ENCODE measurements around the gene CAPN8. TPM values are rescaled to one million over a fixed set of nuclear protein-coding genes. Genes with fewer than 3 reads are reported as not detected.

Gene CAPN8
- total and polyA plus RNA-seq, 3 donors from 2014 or later = 1.4 to 4.3 (median 3.2) TPM

GRCh38 chr1:223549740-223550139 lies 115.8 kb downstream of the CAPN8 start:
- H3K9me3 ChIP-seq = no peaks in the 10 kb centered on the region
- H3K36me3 ChIP-seq (ENCODE audit: low read depth, missing control alignments) = no peaks in the 10 kb centered on the region
- no peaks in the 10 kb centered on the region for H3K27me3 ChIP-seq
- no peaks in the 10 kb centered on the region for H3K4me1 ChIP-seq
- intact Hi-C loops (cut with DNase I; ENCODE audit: low total_unique reads) = no loop called here
- H3K4me3 ChIP-seq = no peak overlapping the region
- no peak overlapping the region for H3K27ac ChIP-seq
- 79% methylated on average over 1 of the region's 1 CpG for WGBS, 2 donors
- DNase-seq = no peak
- TF ChIP-seq CTCF (IDR thresholded peaks at IDR 0.05) (no peak), POLR2A (IDR thresholded peaks at IDR 0.05) (no peak)

GRCh38 chr1:223547316-223548114 lies 118.0 kb downstream of the CAPN8 start:
- 80 to 85% methylated on average over 7 of the region's 7 CpGs for WGBS, 2 donors
- no peak overlapping the region for H3K4me3 ChIP-seq

GRCh38 chr1:223545343-223545742 lies 120.2 kb downstream of the CAPN8 start:
- Histone ChIP-seq H3K4me1 (no peaks in the 10 kb centered on the region), H3K36me3 (ENCODE audit: low read depth, missing control alignments) (no peaks in the 10 kb centered on the region), H3K27me3 (no peaks in the 10 kb centered on the region), H3K27ac (no peak overlapping the region), H3K9me3 (no peaks in the 10 kb centered on the region), H3K4me3 (no peak overlapping the region)
- TF ChIP-seq CTCF (IDR thresholded peaks at IDR 0.05) = no peak
- TF ChIP-seq POLR2A (IDR thresholded peaks at IDR 0.05) = no peak
- intact Hi-C loops (cut with DNase I; ENCODE audit: low total_unique reads) = no loop called here
- 91 to 92% methylated on average over 4 of the region's 4 CpGs for WGBS, 2 donors
- no peak for DNase-seq

More at GRCh38 chr1:223547316-223548114, 118.0 kb downstream of the CAPN8 start:
- Histone ChIP-seq H3K27ac (no peak overlapping the region), H3K36me3 (ENCODE audit: low read depth, missing control alignments) (no peaks in the 10 kb centered on the region), H3K4me1 (no peaks in the 10 kb centered on the region), H3K27me3 (no peaks in the 10 kb centered on the region), H3K9me3 (no peaks in the 10 kb centered on the region)
- intact Hi-C loops (cut with DNase I; ENCODE audit: low total_unique reads) = no loop called here
- DNase-seq = no peak
- no peak for TF ChIP-seq POLR2A (IDR thresholded peaks at IDR 0.05)
- no peak for TF ChIP-seq CTCF (IDR thresholded peaks at IDR 0.05)

- intact Hi-C loops (cut with DNase I; ENCODE audit: low total_unique reads) = no loop called here
- Histone ChIP-seq H3K27me3 (no peaks in the 10 kb centered on the region), H3K9me3 (no peaks in the 10 kb centered on the region), H3K4me3 (no peak overlapping the region), H3K36me3 (ENCODE audit: low read depth, missing control alignments) (no peaks in the 10 kb centered on the region), H3K4me1 (no peaks in the 10 kb centered on the region), H3K27ac (no peak overlapping the region)
- WGBS, 2 donors = 87 to 92% methylated on average over 4 of the region's 4 CpGs
- no peak for DNase-seq
- no peak for TF ChIP-seq CTCF (IDR thresholded peaks at IDR 0.05)
- TF ChIP-seq POLR2A (IDR thresholded peaks at IDR 0.05) = no peak
Measured at GRCh38 chr1:223543560-223543959, 121.9 kb downstream of the CAPN8 start.

GRCh38 chr1:223542831-223543230 lies 122.7 kb downstream of the CAPN8 start:
- Histone ChIP-seq H3K4me3 (no peak overlapping the region), H3K9me3 (no peaks in the 10 kb centered on the region), H3K27me3 (no peaks in the 10 kb centered on the region), H3K27ac (no peak overlapping the region), H3K4me1 (no peaks in the 10 kb centered on the region), H3K36me3 (ENCODE audit: low read depth, missing control alignments) (no peaks in the 10 kb centered on the region)
- TF ChIP-seq POLR2A (IDR thresholded peaks at IDR 0.05) (no peak), CTCF (IDR thresholded peaks at IDR 0.05) (no peak)
- WGBS, 2 donors = 78 to 85% methylated on average over 4 of the region's 4 CpGs
- intact Hi-C loops (cut with DNase I; ENCODE audit: low total_unique reads) = no loop called here
- DNase-seq = no peak

Measured in testis (tissue), 3 donors.